Measurements from ENCODE around the gene FRMD3. TPM values are rescaled to one million over a fixed set of nuclear protein-coding genes. Genes with fewer than 3 reads are reported as not detected.

FRMD3 gene
- total and polyA plus RNA-seq, 2 donors (not counting 3 experiments of a cell fraction or from before 2014, with no cell fraction given), result 3.0 to 6.1 TPM

DNA sequence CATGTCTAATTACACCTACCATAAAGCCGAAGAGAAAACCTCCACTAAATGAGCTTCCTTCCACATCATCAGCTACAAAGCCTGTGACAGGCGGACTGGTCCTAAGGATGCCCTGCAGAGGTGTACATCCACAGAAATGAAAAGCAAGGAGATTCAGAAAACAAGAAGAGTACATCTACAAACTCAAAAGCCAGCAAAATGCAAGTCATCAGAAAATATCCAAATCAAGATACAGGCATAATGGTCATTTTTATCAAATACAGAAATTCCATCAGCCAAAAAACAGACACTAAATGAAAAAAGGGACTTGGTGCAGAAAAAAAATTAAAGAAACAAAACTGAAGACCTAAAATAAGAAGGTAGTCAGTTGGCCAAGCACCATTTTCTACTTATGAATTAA is 79.7 kb downstream of the FRMD3 start:
- Histone ChIP-seq H3K9me1 (replicated peaks; ENCODE audit: control insufficient read depth, extremely low read depth, insufficient read depth, low read length) (no peaks in the 10 kb centered on the region), H4K20me1 (replicated peaks; ENCODE audit: control insufficient read depth, extremely low read depth, insufficient read depth, low read length) (no peaks in the 10 kb centered on the region), H3K9ac (replicated peaks; ENCODE audit: extremely low read depth, insufficient read depth, low read length) (no peak overlapping the region), H3K36me3 (ENCODE audit: control insufficient read depth in 2 of 2, extremely low read depth in 1 of 2, insufficient read depth in 2 of 2, low read length in 2 of 2) (no peaks in the 10 kb centered on the region), H3K27me3 (ENCODE audit: control insufficient read depth in 2 of 2, insufficient read depth in 2 of 2, low read length in 2 of 2) (no peaks in the 10 kb centered on the region), H3K27ac (ENCODE audit: insufficient read depth, low read depth, low read length) (no peak overlapping the region), H3K4me1 (ENCODE audit: control insufficient read depth, extremely low read depth, insufficient read depth, low read length) (no peaks in the 10 kb centered on the region), H3K9me3 (replicated peaks; ENCODE audit: control insufficient read depth, insufficient read depth, low read length) (no peaks in the 10 kb centered on the region), H3K79me2 (ENCODE audit: control insufficient read depth, insufficient read depth, low read length) (no peaks in the 10 kb centered on the region), H3K4me2 (ENCODE audit: insufficient read depth, low read length) (no peak overlapping the region), H3K4me3 (replicated peaks in 1 of 3; ENCODE audit: insufficient read depth in 1 of 3, low read depth in 1 of 3, low read length in 3 of 3) (no peak overlapping the region), H2AFZ (ENCODE audit: low read depth, low read length) (no peak overlapping the region)
- POLR2A ChIA-PET, result no interaction called here
- CTCF ChIA-PET, result no interaction called here
- FAIRE-seq (no peak), DNase-seq (ENCODE audit: low read depth, low spot score) (no peak)
- TF ChIP-seq, protein P1, sequence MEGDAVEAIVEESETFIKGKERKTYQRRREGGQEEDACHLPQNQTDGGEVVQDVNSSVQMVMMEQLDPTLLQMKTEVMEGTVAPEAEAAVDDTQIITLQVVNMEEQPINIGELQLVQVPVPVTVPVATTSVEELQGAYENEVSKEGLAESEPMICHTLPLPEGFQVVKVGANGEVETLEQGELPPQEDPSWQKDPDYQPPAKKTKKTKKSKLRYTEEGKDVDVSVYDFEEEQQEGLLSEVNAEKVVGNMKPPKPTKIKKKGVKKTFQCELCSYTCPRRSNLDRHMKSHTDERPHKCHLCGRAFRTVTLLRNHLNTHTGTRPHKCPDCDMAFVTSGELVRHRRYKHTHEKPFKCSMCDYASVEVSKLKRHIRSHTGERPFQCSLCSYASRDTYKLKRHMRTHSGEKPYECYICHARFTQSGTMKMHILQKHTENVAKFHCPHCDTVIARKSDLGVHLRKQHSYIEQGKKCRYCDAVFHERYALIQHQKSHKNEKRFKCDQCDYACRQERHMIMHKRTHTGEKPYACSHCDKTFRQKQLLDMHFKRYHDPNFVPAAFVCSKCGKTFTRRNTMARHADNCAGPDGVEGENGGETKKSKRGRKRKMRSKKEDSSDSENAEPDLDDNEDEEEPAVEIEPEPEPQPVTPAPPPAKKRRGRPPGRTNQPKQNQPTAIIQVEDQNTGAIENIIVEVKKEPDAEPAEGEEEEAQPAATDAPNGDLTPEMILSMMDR (IDR thresholded peaks at IDR 0.05; ENCODE audit: extremely low read depth in 1 of 2, insufficient read depth in 1 of 2, low read depth in 1 of 2, low read length in 2 of 2), result no peak
- no peak for TF ChIP-seq FOS (IDR thresholded peaks at IDR 0.05; ENCODE audit: borderline replicate concordance, insufficient read depth, low read length)
- TF ChIP-seq POLR2A (IDR thresholded peaks at IDR 0.05; ENCODE audit: low read depth, low read length), result no peak
- TF ChIP-seq POLR2AphosphoS5 (IDR thresholded peaks at IDR 0.05; ENCODE audit: insufficient read depth, low read depth, low read length), result no peak
- TF ChIP-seq MYC (IDR thresholded peaks at IDR 0.05; ENCODE audit: low read depth, low read length), result no peak
- TF ChIP-seq JUN (IDR thresholded peaks at IDR 0.05; ENCODE audit: borderline replicate concordance, insufficient read depth, insufficient read length, low read depth), result no peak
- TF ChIP-seq, protein P2, sequence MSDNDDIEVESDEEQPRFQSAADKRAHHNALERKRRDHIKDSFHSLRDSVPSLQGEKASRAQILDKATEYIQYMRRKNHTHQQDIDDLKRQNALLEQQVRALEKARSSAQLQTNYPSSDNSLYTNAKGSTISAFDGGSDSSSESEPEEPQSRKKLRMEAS (IDR thresholded peaks at IDR 0.05; ENCODE audit: insufficient read depth, insufficient read length), result no peak
- TF ChIP-seq EZH2 (IDR thresholded peaks at IDR 0.05; ENCODE audit: borderline replicate concordance, low read depth, low read length, severe bottlenecking), result no peak
- no peak for TF ChIP-seq GATA2 (IDR thresholded peaks at IDR 0.05; ENCODE audit: insufficient read depth, insufficient read length, low read depth, low read length)
- dilution Hi-C loops (cut with MboI; ENCODE audit: extremely low pct_ligation_motif_present, low sequenced_read_pairs) (no loop called here), intact Hi-C loops (cut with micrococcal nuclease) (no loop called here)
- no TSS peak for BruUV-seq (replicated peaks)

Data from endothelial cell of umbilical vein (primary cell).